HG02763 (cell line): Measurements from ENCODE around the gene FETUB.

Experiments
- ATAC-seq: cut with Tn5 transposase; IDR thresholded peaks from one replicate; pipeline ENCODE4 v1.9.1; 2021; ENCODE audit warnings: mild to moderate bottlenecking, moderate library complexity; ENCODE audit not compliant: unreplicated experiment

FETUB gene

GRCh38 chr3:186639778-186640472, at the start of gene FETUB:
Gene FETUB (plus strand): TSS chr3:186640399. CDS start chr3:186640461, 62 bp downstream.
- no peak for ATAC-seq

GRCh38 chr3:186590580-186591295, 49.5 kb upstream of the FETUB start:
- no peak for ATAC-seq

GRCh38 chr3:186592682-186593081, 47.5 kb upstream of the FETUB start:
- ATAC-seq, result no peak

GRCh38 chr3:186593862-186594261, 46.3 kb upstream of the FETUB start:
- no peak for ATAC-seq

GRCh38 chr3:186594591-186595113, 45.5 kb upstream of the FETUB start:
- no peak for ATAC-seq

- ATAC-seq, result no peak
Measured at GRCh38 chr3:186596568-186597287, 43.5 kb upstream of the FETUB start.

GRCh38 chr3:186598108-186598784, 42.0 kb upstream of the FETUB start:
- ATAC-seq, result no peak

- ATAC-seq, result no peak
Measured at GRCh38 chr3:186598794-186599141, 41.4 kb upstream of the FETUB start.

GRCh38 chr3:186599142-186599784, 40.9 kb upstream of the FETUB start:
- no peak for ATAC-seq

GRCh38 chr3:186599785-186600166, 40.4 kb upstream of the FETUB start:
- no peak for ATAC-seq

- ATAC-seq, result no peak
Measured at GRCh38 chr3:186600896-186601295, 39.3 kb upstream of the FETUB start.

GRCh38 chr3:186603159-186603558, 37.0 kb upstream of the FETUB start:
- no peak for ATAC-seq

- ATAC-seq, result no peak
Measured at GRCh38 chr3:186605078-186605477, 35.1 kb upstream of the FETUB start.

- ATAC-seq, result no peak
Measured at GRCh38 chr3:186605561-186606545, 34.3 kb upstream of the FETUB start.

- no peak for ATAC-seq
Measured at GRCh38 chr3:186608624-186609215, 31.5 kb upstream of the FETUB start.

GRCh38 chr3:186609247-186609868, 30.8 kb upstream of the FETUB start:
- no peak for ATAC-seq

- no peak for ATAC-seq
Measured at GRCh38 chr3:186612065-186612464, 28.1 kb upstream of the FETUB start.
